Epithelial cell of prostate (primary cell): ENCODE data around the gene MED25.

Experiments
- DNase-seq: peaks from one replicate; pipeline ENCODE4 v3.0.0-alpha.2; 2011; ENCODE audit warnings: low read depth, low spot score
- H3K27ac ChIP-seq: fragments of 450-650 bp; 2 replicates; pipeline ENCODE4 v1.5.1; 2017; ENCODE audit warnings: mild to moderate bottlenecking

Gene MED25

GRCh38 chr19:49817964-49818648, at the start of gene MED25:
TSS of gene MED25 (plus strand) at chr19:49818289. CDS start at chr19:49818342, 53 bp downstream.
- peak within 1 kb of the TSS; percentile 82 for H3K27ac ChIP-seq
- DNase-seq: no peak

GRCh38 chr19:49770529-49770928, 47.6 kb upstream of the MED25 start:
- DNase-seq: no peak
- H3K27ac ChIP-seq: no peak overlapping the region

- DNase-seq: no peak
- H3K27ac ChIP-seq: no peak overlapping the region
Measured at GRCh38 chr19:49771674-49772139, 46.4 kb upstream of the MED25 start.

- DNase-seq: no peak
- no peak overlapping the region for H3K27ac ChIP-seq
Measured at GRCh38 chr19:49772850-49773432, 45.1 kb upstream of the MED25 start.

- DNase-seq: no peak
- H3K27ac ChIP-seq: no peak overlapping the region
Measured at GRCh38 chr19:49773663-49774350, 44.3 kb upstream of the MED25 start.

- no peak for DNase-seq
- H3K27ac ChIP-seq: peak overlapping the region; percentile 13
Measured at GRCh38 chr19:49774969-49775368, 43.1 kb upstream of the MED25 start.

GRCh38 chr19:49775742-49776370, 42.2 kb upstream of the MED25 start:
- H3K27ac ChIP-seq: peak overlapping the region; percentile 13
- DNase-seq: no peak

- peak overlapping the region; percentile 4 for H3K27ac ChIP-seq
- DNase-seq: no peak
Measured at GRCh38 chr19:49776371-49776764, 41.7 kb upstream of the MED25 start.

- no peak overlapping the region for H3K27ac ChIP-seq
- DNase-seq: no peak
Measured at GRCh38 chr19:49779731-49780555, 38.1 kb upstream of the MED25 start.

GRCh38 chr19:49780861-49781260, 37.2 kb upstream of the MED25 start:
- no peak overlapping the region for H3K27ac ChIP-seq
- no peak for DNase-seq

GRCh38 chr19:49781394-49781793, 36.7 kb upstream of the MED25 start:
- no peak for DNase-seq
- no peak overlapping the region for H3K27ac ChIP-seq

GRCh38 chr19:49782515-49782914, 35.6 kb upstream of the MED25 start:
- no peak overlapping the region for H3K27ac ChIP-seq
- no peak for DNase-seq

- DNase-seq: no peak
- H3K27ac ChIP-seq: peak overlapping the region; percentile 51
Measured at GRCh38 chr19:49786376-49786820, 31.7 kb upstream of the MED25 start.

GRCh38 chr19:49787746-49788145, 30.3 kb upstream of the MED25 start:
- H3K27ac ChIP-seq: no peak overlapping the region
- no peak for DNase-seq

- no peak overlapping the region for H3K27ac ChIP-seq
- DNase-seq: no peak
Measured at GRCh38 chr19:49788857-49789256, 29.2 kb upstream of the MED25 start.

- no peak for DNase-seq
- H3K27ac ChIP-seq: no peak overlapping the region
Measured at GRCh38 chr19:49790866-49791265, 27.2 kb upstream of the MED25 start.

- DNase-seq: no peak
- H3K27ac ChIP-seq: no peak overlapping the region
Measured at GRCh38 chr19:49791776-49792445, 26.2 kb upstream of the MED25 start.

GRCh38 chr19:49792829-49793560, 25.1 kb upstream of the MED25 start:
- H3K27ac ChIP-seq: no peak overlapping the region
- no peak for DNase-seq

GRCh38 chr19:49793561-49793840, 24.6 kb upstream of the MED25 start:
- no peak for DNase-seq
- no peak overlapping the region for H3K27ac ChIP-seq
